HepG2 (cell line): ENCODE data around the gene TAS1R3. TPM values are rescaled to one million over a fixed set of nuclear protein-coding genes. Genes with fewer than 3 reads are reported as not detected.

Source experiments
- DPF2 ChIP-seq: sonication (generic); formaldehyde crosslinking; IDR thresholded peaks from 2 replicates; pipeline ENCODE4 v1.4.0; 2020; ENCODE audit warnings: mild to moderate bottlenecking, low read depth, missing genetic modification reagents, borderline replicate concordance
- GATAD1 ChIP-seq: IDR thresholded peaks from 2 replicates; pipeline ENCODE4 v1.6.1; 2016; ENCODE audit warnings: missing genetic modification reagents, missing compliant biosample characterization
- IRX3 ChIP-seq: sonication (generic); formaldehyde crosslinking; IDR thresholded peaks from 2 replicates; pipeline ENCODE4 v1.8.1; 2023; ENCODE audit warnings: mild to moderate bottlenecking, low read depth, missing genetic modification reagents, borderline replicate concordance
- KLF6 ChIP-seq: IDR thresholded peaks from 2 replicates; pipeline ENCODE4 v1.8.0; 2016; ENCODE audit warnings: missing biosample characterization, missing genetic modification reagents
- MLXIP ChIP-seq: sonication (generic); formaldehyde crosslinking; IDR thresholded peaks from 2 replicates; pipeline ENCODE4 v1.9.0; 2021; ENCODE audit warnings: missing genetic modification reagents, borderline replicate concordance
- MTERF4 ChIP-seq: sonication (generic); formaldehyde crosslinking; IDR thresholded peaks from 2 replicates; pipeline ENCODE4 v1.8.0; 2023; ENCODE audit warnings: mild to moderate bottlenecking, missing genetic modification reagents
- MTF1 ChIP-seq: sonication (generic); formaldehyde crosslinking; IDR thresholded peaks from 2 replicates; pipeline ENCODE4 v1.5.0; 2020; ENCODE audit warnings: missing genetic modification reagents
- NCOA1 ChIP-seq: sonication (generic); formaldehyde crosslinking; IDR thresholded peaks from 2 replicates; pipeline ENCODE4 v1.9.0; 2021; ENCODE audit warnings: missing genetic modification reagents
- TCF7L2 ChIP-seq: IDR thresholded peaks from 2 replicates; pipeline ENCODE4 v1.6.1; 2011; ENCODE audit warnings: mild to moderate bottlenecking, low read depth, low read length, moderate library complexity
- XRCC5 ChIP-seq: fragments of 200-400 bp; formaldehyde crosslinking; optimal IDR thresholded peaks from 2 replicates; pipeline ENCODE3; 2017; ENCODE audit warnings: mild to moderate bottlenecking, low read length
- ZNF260 ChIP-seq: sonication (generic); formaldehyde crosslinking; IDR thresholded peaks from 2 replicates; pipeline ENCODE4 v1.4.0; 2020; ENCODE audit warnings: missing genetic modification reagents, low read depth, mild to moderate bottlenecking, borderline replicate concordance
- ZNF558 ChIP-seq: sonication (generic); formaldehyde crosslinking; IDR thresholded peaks from 2 replicates; pipeline ENCODE4 v1.9.0; 2022; ENCODE audit warnings: mild to moderate bottlenecking, missing genetic modification reagents, borderline replicate concordance
- ZNF646 ChIP-seq: sonication (generic); formaldehyde crosslinking; IDR thresholded peaks from 2 replicates; pipeline ENCODE4 v1.9.0; 2021; ENCODE audit warnings: mild to moderate bottlenecking, missing genetic modification reagents
- ZNF710 ChIP-seq: sonication (generic); formaldehyde crosslinking; IDR thresholded peaks from 2 replicates; pipeline ENCODE4 v1.5.0; 2020; ENCODE audit warnings: mild to moderate bottlenecking, missing genetic modification reagents, borderline replicate concordance
- ZNF761 ChIP-seq: sonication (generic); formaldehyde crosslinking; conservative IDR thresholded peaks from 2 replicates; pipeline ENCODE4 v1.4.0; 2020; ENCODE audit warnings: mild to moderate bottlenecking, missing genetic modification reagents
- ZNF790 ChIP-seq: sonication (generic); formaldehyde crosslinking; IDR thresholded peaks from 2 replicates; pipeline ENCODE4 v1.8.0; 2022; ENCODE audit warnings: missing genetic modification reagents, mild to moderate bottlenecking, borderline replicate concordance
- polyA plus RNA-seq, 8 experiments: library from polyadenylated mRNA; depleted of rRNA in 3 of 8; stranded (reverse) in 7 of 8; unstranded in 1 of 8; fragments of >200 nt; fragmentation: Illumina TruSeq in 4 of 8; extraction: Trizol in 4 of 8; gene quantifications; 2 replicates each; pipeline versions ENCODE4 v1.2.1 to v1.2.3, GENCODE V29; 2011 to 2016; ENCODE audit warnings: low read depth in 4 of 8, missing spikeins in 1 of 8, mixed read lengths in 1 of 8; ENCODE audit not compliant: insufficient read depth in 1 of 8
- total RNA-seq, 5 experiments: library from RNA; depleted of rRNA; stranded (reverse); fragments of >200 nt; fragmentation: Illumina TruSeq; extraction: Trizol; gene quantifications; 2 replicates each; pipeline ENCODE4 v1.2.3, GENCODE V29; 2016; ENCODE audit warnings: low read depth in 1 of 5

The TAS1R3 gene
- total and polyA plus RNA-seq, 2 of the 13 experiments (the other 11 are each of a cell fraction or from before 2014, with no cell fraction given) = 0.13 to 0.15 TPM

- no peak for TF ChIP-seq ZNF646 (CRISPR knock-in tag)
- no peak for TF ChIP-seq ZNF260 (CRISPR knock-in tag)
- no peak for TF ChIP-seq DPF2 (CRISPR knock-in tag)
- no peak for TF ChIP-seq KLF6 (CRISPR knock-in tag)
- no peak for TF ChIP-seq ZNF790 (CRISPR knock-in tag)
- no peak for TF ChIP-seq MTERF4 (CRISPR knock-in tag)
- 0 out of 2 replicates have a peak, but pooled peaks have one; percentile 14 for TF ChIP-seq ZNF558 (CRISPR knock-in tag)
- no peak for TF ChIP-seq IRX3 (CRISPR knock-in tag)
- TF ChIP-seq GATAD1 (CRISPR knock-in tag) = no peak
- TF ChIP-seq ZNF761 (CRISPR knock-in tag) = 0 out of 2 replicates have a peak, but pooled peaks have one; percentile 30
- TF ChIP-seq MLXIP = no peak
- TF ChIP-seq MTF1 (CRISPR knock-in tag) = no peak
- TF ChIP-seq TCF7L2 = no peak
- 0 out of 2 replicates have a peak, but pooled peaks have one; percentile 4 for TF ChIP-seq NCOA1
- TF ChIP-seq ZNF710 (CRISPR knock-in tag) = 0 out of 2 replicates have a peak, but pooled peaks have one; percentile 13
- peak; percentile 3 for TF ChIP-seq XRCC5
Observed at GRCh38 chr1:1325288-1326074, 5.6 kb upstream of the TAS1R3 start (continued).
